Bronchial epithelial cell (primary cell): ENCODE results near the gene SIGLEC6. TPM values are rescaled to one million over a fixed set of nuclear protein-coding genes. Genes with fewer than 3 reads are reported as not detected.

ENCODE experiments used
- DNase-seq: peaks from one replicate; pipeline ENCODE4 v3.0.0-alpha.2; 2010; ENCODE audit warnings: low read depth
- FAIRE-seq: peaks from 2 replicates; lab custom pipeline; 2011; peaks lifted over from hg19 to GRCh38; lab: Jason Lieb, UNC
- H3K27me3 ChIP-seq: 2 replicates; pipeline ENCODE4 v1.5.1; 2011; ENCODE audit warnings: low read length; ENCODE audit not compliant: control insufficient read depth, insufficient read depth
- H3K36me3 ChIP-seq: 2 replicates; pipeline ENCODE4 v1.5.1; 2011; ENCODE audit warnings: low read length; ENCODE audit not compliant: control insufficient read depth, insufficient read depth
- H3K4me3 ChIP-seq: 2 replicates; pipeline ENCODE4 v1.5.1; 2011; ENCODE audit warnings: mild to moderate bottlenecking, low read depth, low read length, control low read depth
- total RNA-seq: library from RNA; depleted of rRNA; stranded (reverse); fragments of >200 nt; gene quantifications from 2 replicates; pipeline ENCODE4 v1.2.1, GENCODE V29; 2014
- TF ChIP-seq, protein P1 (sequence below): IDR thresholded peaks from 2 replicates; pipeline ENCODE4 v1.5.1; 2011; ENCODE audit warnings: mild to moderate bottlenecking, moderate library complexity, low read length, control low read depth, inconsistent platforms; ENCODE audit not compliant: insufficient read depth, severe bottlenecking

SIGLEC6 gene
- total RNA-seq, 1 donor from 2014 or later: not detected

DNA sequence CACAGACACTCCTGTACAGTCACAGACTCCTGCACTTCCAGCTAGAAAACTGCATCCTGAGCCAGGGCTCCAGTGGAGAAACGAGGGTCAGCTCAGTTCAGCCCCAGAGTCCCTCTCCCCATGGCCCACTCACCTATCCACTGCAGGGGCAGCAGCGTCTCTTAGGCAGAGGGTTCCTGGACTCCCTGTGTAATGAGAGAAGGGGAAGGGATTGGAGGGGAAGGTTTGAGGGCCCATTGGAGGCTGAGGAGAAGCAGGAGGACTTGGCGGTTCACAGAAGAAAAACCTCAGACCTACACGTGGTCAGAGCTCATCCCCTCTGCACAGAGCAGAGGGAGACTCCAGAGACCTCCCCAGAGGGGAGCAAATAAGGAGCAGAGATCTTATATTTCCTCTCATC, 62.3 kb downstream of the SIGLEC6 start:
- no peak for DNase-seq
- TF ChIP-seq, protein P1, sequence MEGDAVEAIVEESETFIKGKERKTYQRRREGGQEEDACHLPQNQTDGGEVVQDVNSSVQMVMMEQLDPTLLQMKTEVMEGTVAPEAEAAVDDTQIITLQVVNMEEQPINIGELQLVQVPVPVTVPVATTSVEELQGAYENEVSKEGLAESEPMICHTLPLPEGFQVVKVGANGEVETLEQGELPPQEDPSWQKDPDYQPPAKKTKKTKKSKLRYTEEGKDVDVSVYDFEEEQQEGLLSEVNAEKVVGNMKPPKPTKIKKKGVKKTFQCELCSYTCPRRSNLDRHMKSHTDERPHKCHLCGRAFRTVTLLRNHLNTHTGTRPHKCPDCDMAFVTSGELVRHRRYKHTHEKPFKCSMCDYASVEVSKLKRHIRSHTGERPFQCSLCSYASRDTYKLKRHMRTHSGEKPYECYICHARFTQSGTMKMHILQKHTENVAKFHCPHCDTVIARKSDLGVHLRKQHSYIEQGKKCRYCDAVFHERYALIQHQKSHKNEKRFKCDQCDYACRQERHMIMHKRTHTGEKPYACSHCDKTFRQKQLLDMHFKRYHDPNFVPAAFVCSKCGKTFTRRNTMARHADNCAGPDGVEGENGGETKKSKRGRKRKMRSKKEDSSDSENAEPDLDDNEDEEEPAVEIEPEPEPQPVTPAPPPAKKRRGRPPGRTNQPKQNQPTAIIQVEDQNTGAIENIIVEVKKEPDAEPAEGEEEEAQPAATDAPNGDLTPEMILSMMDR: no peak
- Histone ChIP-seq H3K4me3 (no peak overlapping the region), H3K27me3 (no peaks in the 10 kb centered on the region), H3K36me3 (no peaks in the 10 kb centered on the region)
- no peak for FAIRE-seq

DNA sequence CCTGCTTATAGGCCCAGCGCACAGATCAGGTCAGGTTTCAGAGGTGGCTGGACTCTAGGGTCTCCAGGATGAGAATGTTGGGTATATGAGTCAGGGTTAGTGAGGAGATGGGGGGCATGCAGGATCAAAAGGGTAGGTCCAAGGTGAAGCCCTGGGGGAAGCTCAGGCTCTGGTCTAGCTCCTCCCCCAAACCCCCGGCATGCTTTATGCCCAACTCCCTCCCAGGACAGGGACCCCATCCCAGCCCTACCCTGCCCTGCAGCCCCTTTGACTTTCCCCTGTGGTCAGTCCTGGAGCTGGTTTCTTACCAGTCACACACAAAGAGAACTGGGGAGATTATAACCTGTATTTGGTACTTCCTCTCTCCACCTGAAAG, 62.9 kb downstream of the SIGLEC6 start:
- DNase-seq (no peak), FAIRE-seq (no peak)
- H3K27me3 ChIP-seq: no peaks in the 10 kb centered on the region
- TF ChIP-seq, protein P1: no peak
- H3K4me3 ChIP-seq: no peak overlapping the region
- H3K36me3 ChIP-seq: no peaks in the 10 kb centered on the region

DNA sequence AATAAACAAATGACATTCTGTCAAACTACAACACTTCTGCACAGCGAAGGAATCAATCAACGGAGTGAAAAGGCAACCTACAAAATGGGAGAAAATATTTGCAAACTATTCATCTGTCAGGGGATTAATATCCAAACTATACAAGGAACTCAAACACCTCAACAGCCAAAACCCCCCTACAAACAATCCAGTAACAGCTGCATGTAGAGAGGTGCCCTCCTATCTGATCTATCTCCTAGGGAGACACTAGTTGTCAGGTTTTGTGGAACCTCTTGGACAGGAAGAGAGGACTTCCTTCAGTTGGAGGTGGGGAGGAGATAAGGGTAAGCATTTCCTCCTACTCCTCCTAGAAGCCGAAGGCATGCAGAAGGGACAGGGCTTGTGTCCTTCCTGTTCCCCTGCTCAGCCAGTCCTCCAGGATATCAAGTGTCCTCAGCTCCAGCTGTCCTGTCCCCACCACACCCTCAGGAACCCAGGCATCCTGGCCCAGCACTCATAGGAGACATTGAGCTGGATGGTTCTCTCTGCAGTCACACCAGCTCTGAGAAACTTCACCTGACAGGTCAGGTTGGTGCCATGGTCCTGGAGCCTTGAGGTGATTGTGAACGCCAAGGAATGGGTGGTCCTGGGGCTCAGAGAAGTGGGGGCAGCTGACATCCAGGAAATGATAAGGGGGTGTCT, 63.5 kb downstream of the SIGLEC6 start:
- no peaks in the 10 kb centered on the region for H3K27me3 ChIP-seq
- DNase-seq: no peak
- no peaks in the 10 kb centered on the region for H3K36me3 ChIP-seq
- no peak for FAIRE-seq
- TF ChIP-seq, protein P1: no peak
- no peak overlapping the region for H3K4me3 ChIP-seq

Other genes with a start within 250 kb of the SIGLEC6 start
- gene IGLON5, start 220.0 kb downstream of the SIGLEC6 start, total RNA-seq: not detected in 2 replicates
- gene VSIG10L, start 189.5 kb downstream of the SIGLEC6 start, total RNA-seq: 0.53 and 2.8 TPM in 2 replicates
- 70.6 and 79.8 TPM in 2 replicates for gene ETFB, start 165.3 kb downstream of the SIGLEC6 start, total RNA-seq
- gene CLDND2, start 162.7 kb downstream of the SIGLEC6 start, total RNA-seq: not detected in 2 replicates
- gene NKG7, start 159.0 kb downstream of the SIGLEC6 start, total RNA-seq: not detected in 2 replicates
- not detected in 2 replicates for gene LIM2, start 143.7 kb downstream of the SIGLEC6 start, total RNA-seq
- not detected in 2 replicates for gene C19orf84, start 141.1 kb downstream of the SIGLEC6 start, total RNA-seq
- not detected in 2 replicates for gene SIGLEC10, start 114.0 kb downstream of the SIGLEC6 start, total RNA-seq
- not detected in 2 replicates for gene SIGLEC8, start 73.2 kb downstream of the SIGLEC6 start, total RNA-seq
- not detected in 2 replicates for gene CEACAM18, start 53.1 kb downstream of the SIGLEC6 start, total RNA-seq
- gene SIGLEC12, start 29.9 kb downstream of the SIGLEC6 start, total RNA-seq: not detected in 2 replicates
- gene ZNF175, start 39.6 kb upstream of the SIGLEC6 start, total RNA-seq: 1.6 and 2.2 TPM in 2 replicates
- gene SIGLEC5, start 98.7 kb upstream of the SIGLEC6 start, total RNA-seq: not detected in 2 replicates
- gene SIGLEC14, start 115.2 kb upstream of the SIGLEC6 start, total RNA-seq: not detected in 2 replicates
- 1.1 and 3.2 TPM in 2 replicates for gene SPACA6, start 161.7 kb upstream of the SIGLEC6 start, total RNA-seq
- gene HAS1, start 192.3 kb upstream of the SIGLEC6 start, total RNA-seq: 0.13 and 0.26 TPM in 2 replicates
- not detected in 2 replicates for gene FPR1, start 220.2 kb upstream of the SIGLEC6 start, total RNA-seq
- gene FPR2, start 229.5 kb upstream of the SIGLEC6 start, total RNA-seq: not detected in 2 replicates